ENCODE measurements around the gene TEDC1.

The TEDC1 gene

GRCh38 chr14:105525861-105526775, 35.1 kb downstream of the TEDC1 start, which contains the start of gene TMEM121:
Gene TMEM121 (plus strand): TSS chr14:105526583. CDS start chr14:105528835, 2,252 bp downstream.
- Mint-ChIP-seq H3K27me3 (peaks cover 28% of the 10 kb centered on the region), H3K9me3 (no peaks in the 10 kb centered on the region), H3K27ac (peak within 1 kb of the TSS; percentile 47), H3K36me3 (ENCODE audit: low read depth) (peaks cover 6% of the 10 kb centered on the region), H3K4me1 (ENCODE audit: low read depth) (peaks cover 22% of the 10 kb centered on the region), H3K4me3 (peak within 1 kb of the TSS; percentile 76)
- DNase-seq, result peak; percentile 53

- no peak for DNase-seq
- peaks cover 6% of the 10 kb centered on the region for H3K36me3 Mint-ChIP-seq (ENCODE audit: low read depth)
- peaks cover 22% of the 10 kb centered on the region for H3K4me1 Mint-ChIP-seq (ENCODE audit: low read depth)
- H3K27ac Mint-ChIP-seq, result peak overlapping the region; percentile 47
- peak overlapping the region; percentile 76 for H3K4me3 Mint-ChIP-seq
- H3K9me3 Mint-ChIP-seq, result no peaks in the 10 kb centered on the region
- peaks cover 28% of the 10 kb centered on the region for H3K27me3 Mint-ChIP-seq
Observed at GRCh38 chr14:105526776-105527380, 35.8 kb downstream of the TEDC1 start.

- DNase-seq, result no peak
- Mint-ChIP-seq H3K4me3 (peak overlapping the region; percentile 76), H3K36me3 (ENCODE audit: low read depth) (peaks cover 6% of the 10 kb centered on the region), H3K4me1 (ENCODE audit: low read depth) (peaks cover 22% of the 10 kb centered on the region), H3K9me3 (no peaks in the 10 kb centered on the region), H3K27ac (peak overlapping the region; percentile 47), H3K27me3 (peaks cover 28% of the 10 kb centered on the region)
Observed at GRCh38 chr14:105527381-105527825, 36.4 kb downstream of the TEDC1 start.

GRCh38 chr14:105527826-105528585, 37.0 kb downstream of the TEDC1 start:
- H3K4me3 Mint-ChIP-seq, result peak overlapping the region; percentile 76
- peak; percentile 90 for DNase-seq
- H3K36me3 Mint-ChIP-seq (ENCODE audit: low read depth), result peaks cover 6% of the 10 kb centered on the region
- H3K27ac Mint-ChIP-seq, result peak overlapping the region; percentile 40
- no peaks in the 10 kb centered on the region for H3K9me3 Mint-ChIP-seq
- peaks cover 22% of the 10 kb centered on the region for H3K4me1 Mint-ChIP-seq (ENCODE audit: low read depth)
- peaks cover 33% of the 10 kb centered on the region for H3K27me3 Mint-ChIP-seq

- H3K27ac Mint-ChIP-seq, result peak overlapping the region; percentile 91
- H3K27me3 Mint-ChIP-seq, result peaks cover 31% of the 10 kb centered on the region
- DNase-seq, result peak; percentile 74
- peaks cover 22% of the 10 kb centered on the region for H3K4me1 Mint-ChIP-seq (ENCODE audit: low read depth)
- peaks cover 6% of the 10 kb centered on the region for H3K36me3 Mint-ChIP-seq (ENCODE audit: low read depth)
- H3K4me3 Mint-ChIP-seq, result peak overlapping the region; percentile 79
- no peaks in the 10 kb centered on the region for H3K9me3 Mint-ChIP-seq
Observed at GRCh38 chr14:105528586-105529318, 37.7 kb downstream of the TEDC1 start.

- Mint-ChIP-seq H3K4me3 (peak overlapping the region; percentile 79), H3K27me3 (peaks cover 27% of the 10 kb centered on the region), H3K36me3 (ENCODE audit: low read depth) (peaks cover 6% of the 10 kb centered on the region), H3K4me1 (ENCODE audit: low read depth) (peaks cover 22% of the 10 kb centered on the region), H3K9me3 (no peaks in the 10 kb centered on the region), H3K27ac (peak overlapping the region; percentile 91)
- peak; percentile 64 for DNase-seq
Observed at GRCh38 chr14:105529319-105529568, 38.2 kb downstream of the TEDC1 start.

GRCh38 chr14:105529569-105530284, 38.7 kb downstream of the TEDC1 start:
- peak overlapping the region; percentile 79 for H3K4me3 Mint-ChIP-seq
- H3K27ac Mint-ChIP-seq, result peak overlapping the region; percentile 91

GRCh38 chr14:105530285-105531087, 39.4 kb downstream of the TEDC1 start:
- Mint-ChIP-seq H3K4me1 (ENCODE audit: low read depth) (peaks cover 22% of the 10 kb centered on the region), H3K27ac (peak overlapping the region; percentile 79), H3K4me3 (peak overlapping the region; percentile 69), H3K9me3 (no peaks in the 10 kb centered on the region), H3K27me3 (peaks cover 21% of the 10 kb centered on the region), H3K36me3 (ENCODE audit: low read depth) (peaks cover 6% of the 10 kb centered on the region)
- DNase-seq, result no peak

More at GRCh38 chr14:105529569-105530284, 38.7 kb downstream of the TEDC1 start:
- H3K36me3 Mint-ChIP-seq (ENCODE audit: low read depth), result peaks cover 6% of the 10 kb centered on the region
- H3K27me3 Mint-ChIP-seq, result peaks cover 23% of the 10 kb centered on the region
- H3K9me3 Mint-ChIP-seq, result no peaks in the 10 kb centered on the region
- peak; percentile 53 for DNase-seq
- peaks cover 22% of the 10 kb centered on the region for H3K4me1 Mint-ChIP-seq (ENCODE audit: low read depth)

GRCh38 chr14:105531088-105531893, 40.2 kb downstream of the TEDC1 start:
- peaks cover 22% of the 10 kb centered on the region for H3K4me1 Mint-ChIP-seq (ENCODE audit: low read depth)

GRCh38 chr14:105531894-105532623, 41.0 kb downstream of the TEDC1 start:
- H3K36me3 Mint-ChIP-seq (ENCODE audit: low read depth), result peaks cover 6% of the 10 kb centered on the region
- no peaks in the 10 kb centered on the region for H3K9me3 Mint-ChIP-seq
- no peak overlapping the region for H3K4me3 Mint-ChIP-seq
- H3K27ac Mint-ChIP-seq, result no peak overlapping the region
- peaks cover 20% of the 10 kb centered on the region for H3K27me3 Mint-ChIP-seq
- H3K4me1 Mint-ChIP-seq (ENCODE audit: low read depth), result peaks cover 22% of the 10 kb centered on the region
- DNase-seq, result no peak

More at GRCh38 chr14:105531088-105531893, 40.2 kb downstream of the TEDC1 start:
- Mint-ChIP-seq H3K27ac (peak overlapping the region; percentile 22), H3K9me3 (no peaks in the 10 kb centered on the region), H3K27me3 (peaks cover 17% of the 10 kb centered on the region), H3K4me3 (peak overlapping the region; percentile 69), H3K36me3 (ENCODE audit: low read depth) (peaks cover 6% of the 10 kb centered on the region)
- no peak for DNase-seq

- peaks cover 21% of the 10 kb centered on the region for H3K27me3 Mint-ChIP-seq
- no peak for DNase-seq
Observed at GRCh38 chr14:105532735-105533141, 41.7 kb downstream of the TEDC1 start.

GRCh38 chr14:105533391-105533790, 42.3 kb downstream of the TEDC1 start:
- peaks cover 24% of the 10 kb centered on the region for H3K27me3 Mint-ChIP-seq
- peaks cover 3% of the 10 kb centered on the region for H3K36me3 Mint-ChIP-seq (ENCODE audit: low read depth)
- H3K9me3 Mint-ChIP-seq, result no peaks in the 10 kb centered on the region
- no peak for DNase-seq
- H3K4me1 Mint-ChIP-seq (ENCODE audit: low read depth), result peaks cover 19% of the 10 kb centered on the region
- no peak overlapping the region for H3K27ac Mint-ChIP-seq
- H3K4me3 Mint-ChIP-seq, result no peak overlapping the region

More at GRCh38 chr14:105532735-105533141, 41.7 kb downstream of the TEDC1 start:
- H3K4me1 Mint-ChIP-seq (ENCODE audit: low read depth), result peaks cover 17% of the 10 kb centered on the region
- no peaks in the 10 kb centered on the region for H3K9me3 Mint-ChIP-seq
- peaks cover 5% of the 10 kb centered on the region for H3K36me3 Mint-ChIP-seq (ENCODE audit: low read depth)
- no peak overlapping the region for H3K27ac Mint-ChIP-seq
- H3K4me3 Mint-ChIP-seq, result no peak overlapping the region
